ENCODE measurements around the gene RNF214. TPM values are rescaled to one million over a fixed set of nuclear protein-coding genes. Genes with fewer than 3 reads are reported as not detected.

RNF214 gene
- polyA plus RNA-seq, 3 donors = 30.7 to 36.4 (median 34.9) TPM

DNA sequence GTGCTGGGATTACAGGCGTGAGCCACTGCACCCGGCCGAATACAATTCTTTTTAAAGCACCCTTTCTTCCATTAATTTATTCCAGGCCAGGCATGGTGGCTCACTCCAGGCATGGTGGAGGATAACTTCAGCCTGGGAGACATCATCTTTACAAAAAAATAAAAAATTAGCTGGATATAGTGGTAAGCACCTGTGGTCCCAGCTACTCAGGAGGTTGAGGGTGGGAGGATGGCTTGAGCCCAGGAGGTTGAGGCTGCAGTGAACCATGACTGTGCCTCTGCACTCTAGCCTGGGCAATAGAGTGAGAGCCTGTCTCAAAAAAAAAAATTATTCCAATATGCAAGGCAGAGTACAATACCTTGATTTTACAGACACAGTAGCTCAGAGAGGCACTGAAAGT is 21.9 kb upstream of the RNF214 start:
- no peak for DNase-seq

DNA sequence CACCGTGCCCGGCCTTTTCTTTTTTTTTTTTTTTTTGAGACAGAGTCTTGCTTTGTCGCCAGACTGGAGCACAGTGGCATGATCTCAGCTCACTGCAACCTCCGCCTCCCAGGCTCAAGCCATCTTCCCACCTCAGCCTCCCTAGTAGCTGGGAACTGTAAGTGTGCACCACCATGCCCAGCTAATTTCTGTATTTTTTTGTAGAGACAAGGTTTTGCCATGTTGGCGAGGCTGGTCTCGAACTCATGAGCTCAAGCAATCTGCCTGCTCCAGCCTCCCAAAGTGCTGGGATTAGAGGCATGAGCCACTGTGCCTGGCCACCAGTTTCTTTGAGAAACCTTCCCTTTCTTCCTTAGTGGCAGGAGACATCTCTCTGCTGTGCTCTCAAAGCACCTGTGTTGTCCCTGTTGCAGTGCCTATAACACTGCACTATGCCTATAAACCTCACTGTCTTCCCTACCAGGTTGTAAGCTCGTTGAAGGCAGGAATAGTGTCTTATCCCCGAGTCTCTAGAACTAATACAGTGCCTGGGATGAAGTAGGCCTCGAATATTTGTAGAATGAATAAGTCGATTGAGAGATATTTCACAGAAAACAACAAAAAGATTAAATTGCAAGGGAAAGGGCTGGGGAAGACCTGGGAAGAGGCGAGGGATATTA is 19.6 kb upstream of the RNF214 start:
- DNase-seq = no peak

DNA sequence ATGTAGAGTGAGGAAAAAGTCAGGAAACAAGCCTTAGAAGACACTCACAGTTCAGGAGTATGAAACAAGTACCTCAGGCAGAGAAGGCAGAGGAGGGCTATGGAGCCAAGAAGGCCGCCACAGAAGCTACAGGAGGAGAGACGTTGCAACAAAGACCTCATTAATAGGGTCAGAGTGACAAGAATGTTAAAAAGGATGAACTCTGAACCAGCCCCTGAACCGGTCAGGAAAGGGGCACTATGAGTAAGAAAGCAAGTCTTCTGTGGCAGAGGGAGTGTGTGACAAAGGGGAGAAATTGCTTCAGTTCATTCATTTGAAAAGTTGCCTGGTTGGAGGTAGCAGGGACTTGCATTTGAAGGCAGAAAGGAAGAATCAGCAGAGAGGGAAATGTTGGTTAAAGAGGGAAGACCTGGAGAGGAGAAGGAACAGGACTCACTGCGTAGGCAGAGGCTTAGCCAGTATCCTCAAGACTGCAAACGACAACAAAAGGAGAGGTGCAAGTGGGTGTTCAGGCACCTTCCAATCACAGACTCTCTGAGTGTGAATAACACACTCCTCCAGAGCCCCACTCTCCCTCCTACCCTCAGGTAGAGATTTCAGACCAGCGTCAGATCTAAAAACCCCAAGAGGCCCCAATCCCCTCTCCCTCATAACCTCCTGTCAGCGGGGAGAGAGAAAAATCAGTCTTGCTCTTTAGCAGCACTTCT is 17.9 kb upstream of the RNF214 start:
- no peak for DNase-seq

DNA sequence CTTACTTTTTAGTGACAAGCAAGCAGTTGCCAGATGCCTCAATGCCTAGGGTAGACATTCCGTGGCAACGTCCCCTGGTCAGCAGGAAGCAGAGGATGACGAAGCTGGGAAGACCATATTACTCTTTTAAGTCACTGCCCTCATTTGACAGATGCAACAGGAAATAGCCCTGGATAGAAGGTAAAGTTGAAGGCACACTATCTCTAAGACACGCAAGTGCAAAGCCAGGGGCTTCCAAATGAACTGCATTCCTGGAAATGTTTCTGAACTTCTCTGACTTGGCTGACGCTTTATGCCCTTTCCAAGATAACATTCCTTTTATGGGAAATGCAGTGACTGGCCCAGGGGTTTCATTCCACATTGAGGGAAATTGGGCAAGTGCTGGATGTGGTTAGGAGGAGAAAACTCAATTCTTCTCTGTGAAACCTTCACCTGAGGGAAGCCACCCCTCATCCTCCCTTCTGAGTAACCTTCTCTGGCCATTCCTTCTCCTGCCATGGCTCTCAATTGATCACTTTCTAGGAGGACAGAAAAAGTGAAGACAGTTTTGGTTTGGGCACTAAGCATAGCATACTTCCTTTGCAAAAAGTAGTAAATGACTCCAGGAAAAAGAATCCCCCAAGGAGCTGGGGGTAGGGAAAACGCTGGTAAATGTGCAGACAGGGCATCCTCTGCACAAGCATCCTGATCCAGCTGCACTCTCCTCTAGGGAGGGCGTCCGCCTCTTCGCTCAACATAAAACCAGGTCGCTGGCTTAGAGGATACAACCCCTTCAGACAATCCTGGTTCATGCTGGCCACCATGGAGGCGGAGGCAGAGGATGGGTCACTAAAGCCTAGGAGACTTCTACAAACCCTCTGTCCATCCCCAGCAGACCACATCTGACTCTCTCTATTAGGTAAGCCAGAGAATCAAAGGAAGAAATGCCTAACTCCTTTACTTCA is 15.1 kb upstream of the RNF214 start:
- DNase-seq = no peak

DNA sequence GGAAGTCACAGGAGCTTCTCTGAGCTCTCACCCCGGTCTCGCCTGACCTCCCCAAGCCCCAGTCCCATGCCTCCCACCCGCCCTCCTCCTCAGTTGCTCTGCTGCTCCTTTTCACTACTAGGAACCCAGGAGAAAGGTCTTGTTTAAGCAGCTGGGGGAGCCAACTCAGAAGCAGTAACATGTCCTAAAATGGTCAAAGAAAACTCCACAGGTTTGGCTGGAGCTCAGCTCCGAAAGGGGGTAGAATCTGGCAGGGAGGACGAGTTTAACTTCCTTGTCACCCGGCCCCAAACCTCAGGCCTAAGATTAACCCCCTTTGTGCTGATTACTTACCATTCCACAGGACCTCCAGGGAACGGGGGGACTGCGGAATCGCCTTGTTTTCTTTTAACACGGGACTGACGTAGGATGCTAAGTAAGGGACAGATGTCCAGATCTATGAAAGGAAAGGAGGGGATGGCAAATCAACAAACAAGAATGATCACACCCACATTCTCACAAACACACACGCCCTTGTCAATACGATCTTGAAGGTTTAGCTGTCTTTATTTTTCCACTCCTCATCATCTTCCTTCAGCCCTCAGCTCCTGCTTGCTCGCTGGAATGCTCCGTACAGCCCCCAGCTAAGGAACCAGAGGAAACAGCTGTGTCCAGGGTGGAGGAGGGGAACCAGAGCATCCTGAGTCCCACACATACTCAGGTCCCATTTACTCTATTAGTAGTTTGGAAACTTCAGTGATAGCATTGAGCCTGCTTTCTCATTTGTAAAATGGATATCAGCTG is 14.1 kb upstream of the RNF214 start:
- no peak for DNase-seq

DNA sequence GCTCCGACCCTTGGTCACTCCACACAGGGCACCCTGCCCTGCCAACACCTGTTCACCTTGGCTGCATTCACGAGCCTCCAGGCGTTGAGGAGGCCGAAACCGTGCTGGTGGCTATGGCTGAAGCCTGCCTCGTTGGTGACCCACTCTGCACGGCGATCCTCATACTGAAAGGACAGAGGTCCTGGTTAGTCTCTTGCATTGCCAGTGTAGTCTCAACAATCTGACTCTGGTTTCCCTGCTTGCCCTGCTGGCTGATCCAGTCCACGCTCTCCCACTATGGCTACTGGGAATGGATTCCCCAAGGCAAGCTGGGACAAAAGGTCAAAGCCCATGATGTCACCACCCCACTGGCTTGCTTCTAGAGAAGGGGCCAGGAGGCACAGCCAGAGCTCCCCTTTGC is 13.5 kb upstream of the RNF214 start:
- no peak for DNase-seq

DNA sequence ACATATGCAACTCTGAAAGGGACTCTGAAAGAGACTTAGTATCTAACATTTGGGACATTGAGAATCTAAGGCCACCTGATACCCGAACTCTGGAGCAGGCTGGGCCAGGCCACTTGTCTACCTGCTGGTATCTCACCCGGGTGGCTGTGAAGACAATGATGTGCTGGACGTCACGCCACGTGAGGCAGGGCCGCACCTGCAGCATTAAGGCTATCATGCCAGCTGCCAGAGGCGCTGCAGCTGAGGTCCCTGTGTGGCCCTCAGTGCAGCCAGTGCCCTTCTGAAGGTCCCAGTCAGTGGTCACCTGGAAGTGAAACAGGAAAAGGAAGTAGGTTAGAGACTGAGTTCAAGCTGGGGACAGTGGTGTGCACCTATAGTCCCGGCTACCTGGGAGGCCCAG is 13.0 kb upstream of the RNF214 start:
- DNase-seq = no peak

DNA sequence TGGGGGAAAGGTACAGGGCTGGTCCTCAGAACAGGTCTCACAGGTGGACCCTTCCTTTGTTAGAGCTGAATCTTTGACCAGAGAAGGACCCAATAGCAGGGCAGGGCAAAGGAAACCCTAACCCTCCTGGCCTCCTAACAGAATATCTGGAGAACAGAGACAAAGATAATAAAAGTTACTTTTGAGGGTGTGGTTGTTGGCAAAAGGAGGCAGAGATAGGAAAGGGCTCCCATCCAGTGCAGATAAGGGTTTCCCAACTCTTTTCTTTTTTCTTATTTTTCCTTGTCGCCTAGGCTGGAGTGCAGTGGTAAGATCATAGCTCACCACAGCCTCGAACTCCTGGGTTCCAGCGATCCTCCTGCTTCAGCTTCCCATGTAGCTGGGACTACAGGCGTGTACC is 12.5 kb upstream of the RNF214 start:
- no peak for DNase-seq

DNA sequence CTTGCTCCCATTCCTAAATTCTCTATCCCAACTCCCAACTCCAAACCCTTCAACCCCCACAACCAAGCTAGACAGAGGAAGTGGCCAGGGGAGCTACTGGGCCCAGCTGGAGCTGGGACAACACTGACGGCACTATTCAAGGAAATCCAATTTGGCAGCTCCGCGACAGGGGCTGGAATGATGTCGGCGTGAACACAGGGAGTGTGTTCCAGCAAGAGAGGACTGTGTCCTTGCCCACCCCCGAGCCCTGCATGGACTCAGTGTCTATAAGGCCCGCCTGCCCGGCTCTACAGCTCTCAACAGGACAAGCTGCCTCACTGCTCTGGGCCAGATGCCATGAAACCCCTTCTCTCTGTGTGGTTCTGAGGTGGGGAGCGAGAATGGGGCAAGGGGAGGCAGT is 11.9 kb upstream of the RNF214 start:
- no peak for DNase-seq

DNA sequence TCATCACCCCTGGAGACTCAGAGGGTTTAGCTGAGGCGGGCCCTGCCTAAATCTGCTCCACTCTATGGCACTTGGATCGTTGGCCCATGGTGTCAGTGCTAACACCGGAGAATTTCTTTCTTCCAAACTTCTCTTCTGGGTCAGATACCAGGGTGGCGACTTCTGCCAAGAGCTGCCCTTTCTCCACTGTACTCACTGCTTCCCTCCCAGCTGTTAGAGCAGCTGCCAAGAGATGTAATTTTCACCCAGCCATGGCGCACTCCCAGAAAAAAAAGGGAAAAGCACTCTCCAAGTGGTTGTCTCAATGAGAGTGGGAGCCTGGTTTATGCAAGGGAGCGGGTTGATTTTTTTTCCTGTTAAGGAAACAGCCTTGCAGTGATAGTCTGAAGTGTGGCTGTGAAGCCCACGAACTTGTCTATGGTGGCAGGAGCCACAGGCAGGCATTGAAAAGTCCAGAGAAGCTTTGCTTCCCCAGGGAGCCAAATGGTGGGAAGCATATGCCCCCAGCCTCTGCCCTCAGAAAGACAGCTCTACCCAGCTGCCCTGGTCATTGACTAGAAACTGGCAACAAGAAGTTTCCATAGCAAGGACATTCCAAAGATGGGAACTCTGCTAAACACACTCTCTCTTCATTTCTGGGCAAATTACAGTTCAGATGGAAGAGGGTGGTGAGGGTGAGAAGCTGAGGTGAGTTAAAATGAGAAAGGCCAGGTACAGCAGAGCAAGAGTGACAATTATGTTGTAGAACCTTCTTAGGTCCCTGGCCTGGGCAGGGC is 11.3 kb upstream of the RNF214 start:
- no peak for DNase-seq

DNA sequence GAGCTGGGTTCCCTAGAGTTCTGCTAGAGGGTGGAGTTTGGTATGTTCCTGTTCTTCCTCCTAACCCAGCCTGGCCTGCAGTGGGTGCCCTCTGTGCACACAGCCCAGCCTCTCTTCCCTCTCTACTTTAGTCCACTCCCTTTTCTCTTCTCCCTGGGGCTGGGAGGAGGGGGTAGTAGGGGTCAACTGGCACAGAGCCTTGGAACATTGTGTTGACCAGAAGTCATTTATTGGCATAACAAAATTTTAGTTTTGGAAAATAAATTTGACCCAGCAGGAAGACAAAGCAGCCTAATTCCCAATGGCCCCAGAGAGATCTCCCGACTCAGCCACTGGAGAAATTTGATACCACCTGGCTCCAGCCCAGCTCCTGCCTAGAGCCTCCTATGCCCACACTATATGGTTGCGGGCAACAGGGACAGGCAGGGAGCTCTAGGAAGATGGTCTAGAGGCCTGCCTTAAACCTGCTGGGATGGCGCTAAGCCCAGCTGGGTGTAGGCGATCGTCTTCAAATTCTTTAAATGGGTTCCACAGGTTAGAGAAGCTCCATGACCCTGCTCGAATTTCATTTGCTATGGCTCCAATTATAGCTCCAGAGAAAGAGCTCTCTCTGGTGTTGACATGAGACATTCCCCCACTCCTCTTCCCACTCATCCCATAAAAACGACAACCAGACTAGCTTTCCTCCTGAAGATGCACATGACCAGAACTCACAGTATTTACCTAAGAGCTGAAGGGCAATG is 10.5 kb upstream of the RNF214 start:
- no peak for DNase-seq

DNA sequence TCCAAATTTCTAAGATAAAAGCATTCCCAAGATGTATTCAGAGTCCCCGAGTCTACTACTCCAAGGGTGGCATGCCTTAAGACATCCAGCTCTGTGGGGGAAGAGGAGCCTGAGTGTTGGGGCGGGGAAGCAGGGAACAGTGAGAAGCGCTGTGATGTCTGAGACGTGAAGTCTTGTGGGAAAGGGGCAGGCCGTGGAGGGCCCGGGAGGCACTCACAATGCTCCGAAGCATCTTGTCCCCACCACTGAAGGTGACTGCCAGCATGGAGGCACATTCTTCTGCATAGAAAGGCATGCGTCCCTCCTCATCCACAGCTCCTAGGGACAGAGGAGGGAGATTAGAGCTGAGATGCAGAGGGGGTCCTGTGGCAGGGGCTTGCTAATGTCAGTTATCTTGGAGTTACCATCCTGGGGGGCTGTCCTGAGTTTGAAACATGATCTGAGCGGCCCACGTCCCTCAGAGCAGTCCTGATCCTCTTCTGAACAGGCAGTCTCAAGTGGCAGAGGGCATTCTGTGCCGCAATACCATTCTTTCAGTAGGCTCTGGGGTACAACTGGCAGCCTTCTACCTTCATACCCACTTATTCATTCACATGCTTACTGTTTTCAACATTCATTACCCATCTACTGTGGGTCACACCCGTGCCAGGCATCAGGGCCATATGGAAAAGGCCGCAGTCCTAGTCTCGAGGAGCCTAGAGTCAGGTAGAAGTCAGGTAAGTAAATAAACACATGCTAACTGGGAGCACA is 9.3 kb upstream of the RNF214 start:
- no peak for DNase-seq

DNA sequence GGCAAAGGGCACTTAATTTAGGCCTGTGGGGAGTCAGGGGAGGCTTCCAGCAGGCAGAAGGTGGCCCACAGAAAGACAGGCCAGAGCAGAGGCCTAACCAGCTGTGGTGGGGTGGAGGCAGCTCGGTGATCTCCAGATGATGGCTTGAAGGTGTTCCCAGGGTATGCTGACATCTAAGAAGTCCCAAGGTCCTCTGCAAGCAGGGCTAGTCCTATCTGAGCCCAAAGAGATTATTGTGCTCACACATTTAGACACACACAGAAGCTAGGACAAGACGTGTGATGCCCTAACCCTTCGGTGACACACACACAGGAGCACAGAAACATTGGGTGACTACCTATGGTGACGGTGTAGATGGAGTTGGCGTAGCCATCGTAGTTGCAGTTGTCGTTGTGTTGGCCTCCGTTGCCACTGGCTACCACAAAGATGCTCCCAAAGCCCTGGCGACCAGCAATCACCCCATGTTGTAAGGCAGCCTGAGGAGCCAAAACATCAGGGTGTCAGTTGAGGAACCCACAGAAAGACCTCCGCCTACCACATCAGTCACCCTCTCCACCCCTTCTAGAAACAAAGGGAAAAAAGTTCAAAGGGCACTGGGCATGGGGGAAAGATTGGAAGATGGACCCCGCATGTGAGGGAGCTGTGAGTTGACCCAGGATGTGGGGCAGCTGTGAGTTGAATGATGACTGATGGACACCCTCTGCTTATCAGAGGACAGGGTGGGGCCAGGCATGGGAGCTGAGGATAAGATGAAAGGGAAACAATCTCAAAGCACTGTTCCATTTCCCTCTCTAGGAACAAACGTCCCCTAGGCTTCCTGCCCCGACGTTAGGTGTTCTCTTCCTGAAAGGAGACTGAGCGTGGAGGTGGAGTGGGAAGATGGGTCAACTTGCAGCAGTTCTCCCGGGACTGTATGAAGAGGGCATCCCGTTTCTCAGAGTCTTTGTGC is 8.5 kb upstream of the RNF214 start:
- DNase-seq = no peak

DNA sequence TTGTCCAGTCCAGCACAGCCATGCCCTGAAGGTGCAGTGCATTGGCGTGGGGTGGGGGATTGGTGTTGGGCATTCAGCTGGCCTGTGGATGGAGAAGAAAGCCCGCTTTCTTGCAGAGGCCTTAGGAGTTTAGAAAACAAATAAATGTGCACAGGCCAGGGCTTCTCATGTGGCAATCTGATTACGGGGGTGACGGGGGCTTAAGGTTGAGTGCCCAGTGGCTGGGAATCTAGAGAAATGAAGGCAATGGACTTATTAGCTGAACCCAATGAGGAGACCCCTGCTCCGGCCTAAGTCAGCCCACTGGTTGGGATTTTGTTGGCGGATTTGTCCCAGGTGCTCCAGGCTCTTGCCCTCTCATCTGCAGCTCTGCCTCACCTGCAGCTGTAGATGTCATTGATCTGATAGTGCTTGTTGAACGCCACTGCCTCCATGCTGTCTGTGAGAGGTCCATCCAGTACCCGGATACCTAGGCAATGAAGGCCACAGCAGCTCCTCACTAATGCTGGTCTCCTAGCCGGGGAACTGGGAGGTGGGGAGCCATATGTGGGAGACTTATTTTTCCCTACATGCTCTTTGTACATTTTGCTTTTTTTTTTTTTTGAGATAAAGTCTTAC is 6.8 kb upstream of the RNF214 start:
- DNase-seq = no peak

DNA sequence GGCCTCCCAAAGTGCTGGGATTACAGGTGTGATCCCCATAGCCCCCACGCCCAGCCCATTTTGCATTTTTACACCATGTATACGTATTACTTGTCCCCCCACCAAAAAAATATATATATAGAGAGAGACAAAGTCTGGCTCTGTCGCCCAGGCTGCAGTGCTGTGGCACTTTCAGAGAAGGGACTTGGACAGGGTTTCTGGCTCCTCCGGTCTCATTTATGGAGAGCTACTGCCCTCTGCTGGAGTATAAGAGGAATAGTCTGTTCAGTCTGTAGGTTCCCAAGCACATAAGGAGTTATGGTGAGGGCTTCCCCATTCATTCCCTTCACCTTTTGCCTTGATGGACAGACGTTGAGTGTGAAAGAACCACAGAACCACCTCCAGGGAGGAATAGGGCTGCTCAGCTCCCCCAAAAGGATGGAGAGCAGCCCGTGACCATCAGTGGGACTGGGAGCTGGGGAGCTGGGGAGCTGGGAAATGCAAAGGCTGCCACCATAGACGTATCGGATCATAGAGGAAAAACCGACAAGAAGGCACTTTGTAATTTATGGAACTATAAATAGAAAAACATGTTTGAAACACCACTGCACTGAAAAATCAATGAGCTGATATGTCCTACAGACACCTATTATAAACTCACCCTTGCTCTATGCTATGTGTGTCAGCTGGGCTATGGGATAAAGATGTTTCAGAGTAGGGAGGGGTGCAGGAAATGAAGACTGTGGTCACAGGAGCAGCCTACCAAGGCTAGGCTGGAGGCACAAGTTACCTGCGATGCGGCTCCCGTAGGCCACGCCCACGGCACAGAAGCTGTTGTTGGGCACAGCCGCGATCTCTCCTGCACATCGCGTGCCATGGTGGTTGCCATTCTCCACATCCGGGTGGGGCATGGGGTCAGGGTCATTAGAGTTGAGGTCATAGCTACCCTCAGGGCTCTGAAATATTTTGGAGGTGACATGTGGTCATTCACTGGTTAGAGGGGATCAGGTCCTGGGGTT is 5.8 kb upstream of the RNF214 start:
- DNase-seq = peak; percentile 86

DNA sequence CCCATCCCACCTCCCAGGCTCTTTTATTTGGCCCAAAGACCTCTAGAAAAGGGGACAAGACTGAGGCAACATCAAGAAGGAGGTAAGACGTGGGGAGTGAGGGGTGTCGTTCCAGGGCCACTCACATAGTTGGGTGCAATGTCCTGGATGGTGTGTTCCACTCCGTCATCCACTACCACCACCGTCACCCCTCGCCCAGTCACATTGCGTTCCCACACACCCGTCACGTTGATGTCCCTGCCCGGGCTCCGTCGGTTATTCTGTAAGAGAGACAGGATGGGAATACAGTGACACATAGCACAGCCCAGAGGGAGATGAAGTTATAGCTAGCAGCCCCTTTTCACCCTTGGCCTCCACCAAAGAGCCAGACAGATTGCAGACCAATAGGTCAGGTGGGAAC is 4.4 kb upstream of the RNF214 start:
- DNase-seq = no peak

DNA sequence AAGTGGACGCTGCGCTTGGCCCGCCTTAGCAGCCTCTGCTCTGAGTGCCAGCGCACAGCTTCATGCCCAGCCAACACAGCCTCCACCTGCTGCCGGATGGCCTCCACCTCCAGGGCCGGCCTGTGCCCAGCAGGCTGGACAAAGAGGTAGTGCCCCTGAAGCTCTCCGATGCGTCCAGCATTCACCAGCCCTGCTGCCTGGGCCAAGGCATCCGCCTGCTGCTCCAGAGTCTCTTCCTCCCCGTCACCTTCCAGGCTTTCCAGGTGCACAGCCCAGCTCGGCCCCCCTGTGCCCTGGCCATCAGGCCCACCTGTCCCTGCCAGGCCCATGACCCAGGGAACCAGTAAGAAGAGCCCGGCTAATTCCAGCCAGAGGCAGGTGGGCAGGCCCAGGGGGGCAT is 3.1 kb upstream of the RNF214 start:
- no peak for DNase-seq

Measured in renal pelvis (tissue), 4 donors.